Central memory CD4-positive, alpha-beta T cell (primary cell): ENCODE data around the gene ARL17B.
"Not testable (repeated sequence)": the region's sequence is repeated elsewhere in the genome, so short reads cannot be mapped to it uniquely, and the experiment has no call there.

ENCODE experiments used
- DNase-seq: peaks from one replicate; pipeline ENCODE4 v3.0.0; 2022

The ARL17B gene

DNA sequence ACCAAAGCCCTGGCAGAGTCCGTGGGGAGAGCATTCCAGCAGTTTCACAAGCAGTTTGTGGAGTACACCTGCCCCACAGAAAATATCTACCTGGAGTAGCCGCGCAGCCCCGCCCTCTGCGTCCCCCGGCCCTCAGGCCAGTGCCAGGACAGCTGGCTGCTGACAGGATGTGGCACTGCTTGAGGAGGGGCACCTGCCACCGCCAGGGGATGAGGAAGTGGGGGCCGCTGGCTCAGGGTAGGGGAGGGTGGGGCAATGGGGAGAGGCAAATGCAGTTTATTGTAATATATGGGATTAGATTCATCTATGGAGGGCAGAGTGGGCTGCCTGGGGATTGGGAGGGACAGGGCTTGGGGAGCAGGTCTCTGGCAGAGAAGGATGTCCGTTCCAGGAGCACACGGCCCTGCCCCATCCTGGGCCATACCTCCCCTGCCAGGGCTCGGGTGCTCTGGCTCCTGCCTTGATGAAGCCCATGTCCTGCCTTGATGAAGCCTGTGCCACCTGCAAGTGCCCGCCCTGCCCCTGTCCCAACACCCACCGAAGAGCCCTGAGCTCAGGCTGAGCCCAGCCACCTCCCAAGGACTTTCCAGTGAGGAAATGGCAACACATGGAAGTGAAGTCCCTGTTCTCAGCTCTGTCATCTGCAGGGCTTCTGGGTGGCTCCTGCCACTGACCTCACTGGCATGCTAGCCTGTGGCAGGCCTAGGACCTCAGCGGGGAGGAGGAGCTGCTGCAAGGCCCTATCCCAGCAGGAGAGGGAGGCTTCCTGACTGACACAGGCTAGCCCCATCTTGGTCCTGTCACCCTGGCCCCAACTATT is 116.4 kb downstream of the ARL17B start:
- DNase-seq: not testable (repeated sequence)

DNA sequence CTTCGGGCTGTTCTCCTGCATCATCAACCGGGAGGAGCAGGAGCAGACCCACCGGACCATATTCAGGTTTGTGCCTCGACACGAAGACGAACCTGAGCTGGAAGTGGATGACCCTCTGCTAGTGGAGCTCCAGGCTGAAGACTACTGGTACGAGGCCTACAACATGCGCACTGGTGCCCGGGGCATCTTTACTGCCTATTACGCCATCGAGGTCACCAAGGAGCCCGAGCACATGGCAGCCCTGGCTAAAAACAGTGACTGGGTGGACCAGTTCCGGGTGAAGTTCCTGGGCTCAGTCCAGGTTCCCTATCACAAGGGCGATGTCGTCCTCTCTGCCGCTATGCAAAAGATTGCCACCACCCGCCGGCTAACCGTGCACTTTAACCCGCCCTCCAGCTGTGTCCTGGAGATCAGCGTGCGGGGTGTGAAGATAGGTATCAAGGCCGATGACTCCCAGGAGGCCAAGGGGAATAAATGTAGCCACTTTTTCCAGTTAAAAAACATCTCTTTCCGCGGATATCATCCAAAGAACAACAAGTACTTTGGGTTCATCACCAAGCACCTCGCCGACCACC is 117.1 kb downstream of the ARL17B start:
- DNase-seq: not testable (repeated sequence)

DNA sequence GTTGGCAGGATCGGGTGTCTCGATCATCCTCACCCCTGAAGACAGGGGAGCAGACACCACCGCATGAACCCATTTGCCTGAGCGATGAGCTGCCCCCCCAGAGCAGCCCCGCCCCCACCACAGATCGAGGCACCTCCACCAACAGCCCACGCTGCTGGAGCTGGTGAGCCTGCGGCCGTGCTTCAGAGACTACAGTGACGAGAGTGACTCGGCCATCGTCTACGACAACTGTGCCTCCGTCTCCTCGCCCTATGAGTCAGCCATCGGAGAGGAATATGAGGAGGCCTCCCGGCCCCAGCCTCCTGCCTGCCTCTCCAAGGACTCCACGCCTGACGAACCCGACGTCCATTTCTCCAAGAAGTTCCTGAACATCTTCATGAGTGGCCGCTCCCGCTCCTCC is 117.6 kb downstream of the ARL17B start:
- DNase-seq: not testable (repeated sequence)

DNA sequence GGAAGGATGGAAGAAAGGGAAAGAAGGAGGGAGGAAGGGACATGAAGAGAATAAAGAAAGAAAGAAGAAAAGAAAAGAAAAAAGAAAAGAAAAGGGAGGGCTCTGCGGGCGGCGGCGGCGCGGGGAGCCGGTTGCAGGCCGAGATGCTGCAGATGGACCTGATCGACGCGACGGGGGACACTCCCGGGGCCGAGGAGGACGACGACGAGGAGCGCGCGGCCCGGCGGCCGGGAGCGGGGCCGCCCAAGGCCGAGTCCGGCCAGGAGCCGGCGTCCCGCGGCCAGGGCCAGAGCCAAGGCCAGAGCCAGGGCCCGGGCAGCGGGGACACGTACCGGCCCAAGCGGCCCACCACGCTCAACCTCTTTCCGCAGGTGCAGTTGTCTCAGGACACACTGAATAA is 118.1 kb downstream of the ARL17B start:
- DNase-seq: not testable (repeated sequence)

DNA sequence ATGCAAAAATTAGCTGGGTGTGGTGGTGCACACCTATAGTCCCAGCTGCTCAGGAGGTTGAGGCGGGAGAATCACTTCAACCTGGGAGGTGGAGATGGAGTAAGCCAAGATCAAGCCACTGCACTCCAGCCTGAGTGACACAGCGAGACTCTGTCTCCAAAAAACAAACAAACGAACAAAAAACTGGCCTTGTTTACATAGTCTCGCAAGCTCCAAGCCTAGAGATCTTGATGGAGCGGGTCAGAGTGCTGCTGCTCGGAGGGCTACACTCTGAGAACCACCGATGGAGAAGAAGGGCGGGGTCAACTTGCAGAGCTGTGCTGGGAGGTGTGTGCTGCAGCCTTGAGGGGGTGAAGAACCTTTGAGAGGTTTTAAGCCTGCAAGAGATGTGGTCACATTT is 130.2 kb downstream of the ARL17B start:
- DNase-seq: not testable (repeated sequence)

DNA sequence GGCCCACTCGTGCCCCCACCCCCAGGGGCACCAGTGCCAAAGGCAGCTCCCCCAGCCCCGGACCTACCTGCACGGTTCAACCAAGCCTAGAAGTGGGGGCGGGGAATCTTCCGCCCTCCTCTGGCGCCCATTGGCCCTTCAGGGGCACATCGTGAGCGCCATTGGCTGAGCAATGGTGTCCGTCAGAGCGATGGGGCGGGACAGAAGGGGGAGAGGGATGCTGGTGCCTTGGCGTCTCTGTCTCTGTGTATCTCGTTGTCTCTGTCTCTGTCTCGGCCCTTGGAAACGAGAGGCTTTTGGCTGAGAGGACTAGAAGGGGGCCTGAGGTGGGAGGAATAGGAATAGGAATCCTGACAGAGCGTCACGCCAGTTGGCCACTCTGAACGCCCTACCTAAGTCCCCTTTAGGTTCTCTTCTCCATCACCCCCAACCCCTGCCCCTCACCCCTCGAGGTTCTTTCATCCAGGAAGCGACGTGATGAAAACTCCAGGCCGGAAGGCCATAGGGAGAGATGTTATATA is 136.2 kb downstream of the ARL17B start:
- peak; percentile 92 for DNase-seq

DNA sequence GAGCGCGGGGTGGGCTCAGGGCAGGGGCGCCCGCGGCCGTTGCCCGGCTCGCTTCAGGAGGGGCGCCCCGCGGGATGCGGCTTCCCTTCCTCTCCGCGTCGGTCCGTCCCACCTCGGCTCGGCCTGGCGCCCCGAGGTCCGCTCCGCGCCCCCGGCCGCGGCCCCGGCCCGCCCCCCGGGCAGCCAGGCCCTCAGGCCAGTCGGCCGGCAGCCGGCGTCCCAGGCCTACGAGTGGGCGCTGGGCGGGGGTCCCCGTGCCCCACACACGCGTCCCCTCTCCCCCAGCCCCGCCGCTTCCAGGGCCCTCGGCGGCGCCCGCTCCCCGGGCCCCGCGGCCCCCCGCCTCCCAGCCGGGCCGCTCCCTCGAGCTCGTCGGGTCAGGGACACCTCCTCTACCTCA is 136.7 kb downstream of the ARL17B start:
- not testable (repeated sequence) for DNase-seq
